Ectodermal cell (in vitro differentiated cells): ENCODE measurements around the gene CTNNA2.

ENCODE experiments used
- H3K27ac ChIP-seq: 2 replicates; pipeline ENCODE4 v1.7.0; 2013; ENCODE audit warnings: mild to moderate bottlenecking, low read depth, low read length; ENCODE audit not compliant: insufficient read depth, poor library complexity, severe bottlenecking
- H3K27me3 ChIP-seq: 2 replicates; pipeline ENCODE4 v1.7.0; 2013; ENCODE audit warnings: mild to moderate bottlenecking, low read length; ENCODE audit not compliant: insufficient read depth, control insufficient read depth, poor library complexity, severe bottlenecking
- H3K36me3 ChIP-seq: one replicate; pipeline ENCODE4 v1.7.0; 2013; ENCODE audit warnings: low read length; ENCODE audit not compliant: control insufficient read depth, insufficient read depth
- H3K4me1 ChIP-seq: one replicate; pipeline ENCODE4 v1.7.0; 2013; ENCODE audit warnings: low read length; ENCODE audit not compliant: control insufficient read depth, insufficient read depth
- H3K4me3 ChIP-seq: 2 replicates; pipeline ENCODE4 v1.7.0; 2013; ENCODE audit warnings: low read depth, low read length, control low read depth; ENCODE audit not compliant: insufficient read depth
- H3K9me3 ChIP-seq: 2 replicates; pipeline ENCODE4 v1.7.0; 2013; ENCODE audit warnings: mild to moderate bottlenecking, low read length, moderate library complexity; ENCODE audit not compliant: control insufficient read depth
- WGBS, 2 experiments: methylation state at CpG; one replicate each; pipeline ENCODE4 v1.1.7; 2013; ENCODE audit warnings: missing lambda C conversion rate in 2 of 2; 5-methylcytosine and 5-hydroxymethylcytosine counted together

Gene CTNNA2

GRCh38 chr2:79981316-79981715 is 468.5 kb downstream of the CTNNA2 start:
- H3K27me3 ChIP-seq, result no peaks in the 10 kb centered on the region
- no peaks in the 10 kb centered on the region for H3K9me3 ChIP-seq
- WGBS, 2 experiments, result 87 to 100% methylated on average over 3 of the region's 3 CpGs
- no peaks in the 10 kb centered on the region for H3K4me1 ChIP-seq
- H3K4me3 ChIP-seq, result no peak overlapping the region
- H3K27ac ChIP-seq, result no peak overlapping the region
- H3K36me3 ChIP-seq, result no peaks in the 10 kb centered on the region

DNA sequence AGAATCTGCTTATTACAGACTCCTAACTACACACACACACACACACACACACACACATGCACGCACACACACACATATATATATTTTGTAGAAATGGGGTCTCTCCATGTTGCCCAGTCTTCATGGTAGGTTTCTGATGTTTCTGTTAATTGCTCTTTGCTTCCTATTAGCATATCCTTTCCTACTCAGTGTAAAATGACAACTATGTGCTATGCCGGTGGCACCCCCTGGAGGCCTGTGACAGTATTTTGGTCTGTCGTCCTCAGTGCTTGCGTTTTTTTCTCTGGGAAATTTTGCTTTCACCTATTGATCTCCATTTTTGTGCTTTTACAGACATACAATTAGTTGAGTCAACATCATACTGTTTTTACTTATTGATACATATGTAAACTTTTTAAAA is 469.6 kb downstream of the CTNNA2 start:
- Histone ChIP-seq H3K27ac (no peak overlapping the region), H3K27me3 (no peaks in the 10 kb centered on the region), H3K4me1 (no peaks in the 10 kb centered on the region), H3K9me3 (no peaks in the 10 kb centered on the region), H3K36me3 (no peaks in the 10 kb centered on the region), H3K4me3 (no peak overlapping the region)
- WGBS, 2 experiments, result 73 to 76% methylated on average over 3 to 4 of the region's 4 CpGs

DNA sequence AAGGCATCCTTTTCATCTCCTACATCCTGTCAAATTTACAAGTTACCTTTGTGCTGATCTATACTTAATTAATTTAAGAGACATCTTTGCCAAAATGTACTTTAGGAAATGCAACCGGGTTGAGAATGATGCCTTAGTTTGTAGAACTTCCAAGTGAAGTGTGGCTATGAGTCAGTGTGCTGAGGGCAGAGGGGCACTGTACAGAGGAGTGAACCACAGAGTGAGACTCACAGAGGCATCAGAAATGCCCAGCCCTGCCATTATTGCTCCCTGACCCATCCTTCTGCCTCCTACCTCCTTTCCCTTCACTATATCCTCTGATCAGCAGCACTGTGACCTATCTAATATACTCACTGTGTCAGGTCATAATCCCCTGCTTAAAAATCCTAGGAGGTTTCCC is 471.6 kb downstream of the CTNNA2 start:
- Histone ChIP-seq H3K27ac (no peak overlapping the region), H3K4me3 (no peak overlapping the region), H3K36me3 (no peaks in the 10 kb centered on the region), H3K9me3 (no peaks in the 10 kb centered on the region), H3K4me1 (no peaks in the 10 kb centered on the region), H3K27me3 (no peaks in the 10 kb centered on the region)
- WGBS, 2 experiments, result 92 to 96% methylated on average over 1 of the region's 1 CpG

- H3K27me3 ChIP-seq, result no peaks in the 10 kb centered on the region
- WGBS, 2 experiments, result 90 to 95% methylated on average over 3 of the region's 3 CpGs
- no peaks in the 10 kb centered on the region for H3K4me1 ChIP-seq
- H3K36me3 ChIP-seq, result no peaks in the 10 kb centered on the region
- no peak overlapping the region for H3K4me3 ChIP-seq
- no peak overlapping the region for H3K27ac ChIP-seq
- no peaks in the 10 kb centered on the region for H3K9me3 ChIP-seq
Measured at GRCh38 chr2:79985145-79985544, 472.3 kb downstream of the CTNNA2 start.

- no peaks in the 10 kb centered on the region for H3K4me1 ChIP-seq
- H3K9me3 ChIP-seq, result no peaks in the 10 kb centered on the region
- H3K4me3 ChIP-seq, result no peak overlapping the region
- no peaks in the 10 kb centered on the region for H3K27me3 ChIP-seq
- 92 to 94% methylated on average over 2 of the region's 2 CpGs for WGBS, 2 experiments
- H3K27ac ChIP-seq, result no peak overlapping the region
- H3K36me3 ChIP-seq, result no peaks in the 10 kb centered on the region
Measured at GRCh38 chr2:79985571-79985970, 472.7 kb downstream of the CTNNA2 start.

DNA sequence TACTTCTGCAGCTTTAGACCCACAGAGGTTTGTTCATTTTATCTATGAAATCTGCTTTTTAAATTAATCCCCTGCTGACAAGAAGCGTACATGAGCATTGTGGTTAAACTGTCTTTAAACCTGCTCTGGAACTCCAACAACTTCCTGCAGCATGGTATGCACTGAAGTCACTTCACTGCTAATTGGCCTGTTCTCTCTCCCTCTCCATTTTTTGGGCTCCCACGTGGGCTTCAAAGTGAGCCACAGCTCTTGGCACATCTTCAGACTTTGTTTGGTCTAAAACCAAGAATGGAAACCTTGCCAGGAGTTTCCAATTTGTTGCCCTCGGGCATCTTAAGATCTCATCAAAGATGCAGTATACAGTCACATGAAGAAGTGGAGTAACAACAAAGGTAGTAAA is 480.3 kb downstream of the CTNNA2 start:
- H3K9me3 ChIP-seq, result no peaks in the 10 kb centered on the region
- H3K27me3 ChIP-seq, result no peaks in the 10 kb centered on the region
- H3K27ac ChIP-seq, result no peak overlapping the region
- H3K36me3 ChIP-seq, result no peaks in the 10 kb centered on the region
- H3K4me1 ChIP-seq, result no peaks in the 10 kb centered on the region
- H3K4me3 ChIP-seq, result no peak overlapping the region
- WGBS, 2 experiments, result 82 to 89% methylated on average over 3 of the region's 3 CpGs

- Histone ChIP-seq H3K27ac (no peak overlapping the region), H3K4me1 (no peaks in the 10 kb centered on the region), H3K4me3 (no peak overlapping the region), H3K27me3 (no peaks in the 10 kb centered on the region), H3K36me3 (no peaks in the 10 kb centered on the region), H3K9me3 (no peaks in the 10 kb centered on the region)
- WGBS, 2 experiments, result 94 to 97% methylated on average over 5 of the region's 5 CpGs
Measured at GRCh38 chr2:79994161-79994560, 481.3 kb downstream of the CTNNA2 start.

- H3K4me1 ChIP-seq, result no peaks in the 10 kb centered on the region
- H3K27me3 ChIP-seq, result no peaks in the 10 kb centered on the region
- no peak overlapping the region for H3K4me3 ChIP-seq
- H3K9me3 ChIP-seq, result no peaks in the 10 kb centered on the region
- H3K36me3 ChIP-seq, result no peaks in the 10 kb centered on the region
- no peak overlapping the region for H3K27ac ChIP-seq
Measured at GRCh38 chr2:79994965-79995364, 482.1 kb downstream of the CTNNA2 start.

DNA sequence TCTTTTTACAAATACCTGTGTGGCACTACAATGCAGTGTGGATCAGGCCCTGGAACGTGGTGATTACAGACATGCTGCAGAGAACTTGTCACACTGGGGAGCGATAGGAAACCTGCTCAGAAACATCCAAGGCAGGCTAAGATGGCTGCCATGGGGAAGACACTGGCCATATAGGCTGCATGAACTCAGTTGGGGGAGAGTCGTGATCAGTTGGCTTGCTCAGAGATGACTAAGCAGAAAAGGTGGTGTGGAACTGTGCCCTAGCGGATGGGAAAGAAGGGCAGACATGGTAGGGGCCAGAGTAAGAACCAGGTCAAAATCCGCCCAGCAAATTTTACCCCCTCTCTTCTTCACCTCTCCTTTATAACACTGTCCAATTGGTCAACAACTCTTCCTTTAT is 483.9 kb downstream of the CTNNA2 start:
- H3K9me3 ChIP-seq, result no peaks in the 10 kb centered on the region
- H3K27me3 ChIP-seq, result no peaks in the 10 kb centered on the region
- WGBS, 2 experiments, result 91 to 92% methylated on average over 5 of the region's 5 CpGs
- H3K4me1 ChIP-seq, result no peaks in the 10 kb centered on the region
- H3K36me3 ChIP-seq, result no peaks in the 10 kb centered on the region
- H3K27ac ChIP-seq, result no peak overlapping the region
- H3K4me3 ChIP-seq, result no peak overlapping the region

GRCh38 chr2:80001701-80002101 is 488.9 kb downstream of the CTNNA2 start:
- H3K27ac ChIP-seq, result no peak overlapping the region
- no peaks in the 10 kb centered on the region for H3K4me1 ChIP-seq
- H3K4me3 ChIP-seq, result no peak overlapping the region
- no peaks in the 10 kb centered on the region for H3K9me3 ChIP-seq
- no peaks in the 10 kb centered on the region for H3K36me3 ChIP-seq
- 75 to 80% methylated on average over 4 of the region's 5 CpGs for WGBS, 2 experiments
- H3K27me3 ChIP-seq, result no peaks in the 10 kb centered on the region

DNA sequence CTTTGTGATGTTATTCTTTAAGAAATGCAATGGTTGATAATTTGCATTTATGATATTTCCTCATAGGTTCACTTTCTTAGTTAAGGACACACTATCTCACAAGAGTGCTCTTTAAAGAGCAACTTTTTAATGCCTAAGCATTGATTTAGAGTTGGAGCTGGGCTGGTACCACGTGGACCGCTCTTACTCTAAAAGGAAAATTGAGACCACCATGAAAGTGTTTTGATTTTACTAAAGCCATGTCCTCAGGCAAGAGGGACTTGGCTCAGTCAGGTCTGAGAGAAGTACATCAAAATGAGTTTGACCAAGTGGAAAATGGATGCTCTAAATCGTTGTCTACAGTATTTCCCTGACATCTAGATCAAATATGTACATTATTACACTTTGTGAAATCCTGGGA is 489.3 kb downstream of the CTNNA2 start:
- 86 to 91% methylated on average over 2 to 3 of the region's 3 CpGs for WGBS, 2 experiments
- no peak overlapping the region for H3K27ac ChIP-seq

More for the DNA sequence above, 489.3 kb downstream of the CTNNA2 start:
- no peaks in the 10 kb centered on the region for H3K36me3 ChIP-seq
- no peaks in the 10 kb centered on the region for H3K27me3 ChIP-seq
- no peak overlapping the region for H3K4me3 ChIP-seq
- no peaks in the 10 kb centered on the region for H3K9me3 ChIP-seq
- no peaks in the 10 kb centered on the region for H3K4me1 ChIP-seq
